GM21447 (cell line): Measurements from ENCODE around the gene RIMBP2.

Experiments
- ATAC-seq: cut with Tn5 transposase; IDR thresholded peaks from one replicate; pipeline ENCODE4 v1.9.1; 2021; ENCODE audit not compliant: unreplicated experiment

The RIMBP2 gene

DNA sequence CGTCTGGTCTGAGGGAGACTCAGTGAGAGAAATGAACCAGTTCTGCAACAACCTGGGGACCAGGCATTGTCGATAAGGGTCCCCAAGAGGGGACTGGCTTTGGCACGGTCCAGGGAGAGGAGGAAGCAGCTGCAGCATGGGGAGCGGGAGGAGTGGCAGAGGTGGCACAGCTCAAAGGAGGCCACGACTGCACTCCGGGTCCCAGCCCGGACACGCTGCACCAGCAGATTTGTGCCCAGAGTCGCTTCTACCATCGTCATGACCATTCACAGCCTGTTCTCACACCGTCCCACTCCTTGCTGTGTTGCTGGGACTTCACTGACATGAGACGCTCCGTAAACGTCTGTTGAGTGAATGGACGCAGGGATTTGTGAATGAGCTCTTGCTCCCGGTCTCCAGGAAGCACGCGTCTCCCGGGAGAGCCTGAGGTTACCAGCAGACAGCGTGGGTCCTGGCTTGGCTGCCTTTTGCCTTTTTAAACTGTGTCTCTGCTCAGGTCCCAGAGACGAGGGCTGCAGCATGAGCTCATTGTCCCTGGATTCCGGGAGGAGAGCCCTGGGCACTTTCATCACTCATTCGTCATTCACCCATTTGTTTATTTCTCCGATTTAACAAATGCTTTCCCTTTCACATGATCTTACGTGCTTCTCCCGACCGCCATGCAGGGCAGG lies 241.4 kb downstream of the RIMBP2 start:
- no peak for ATAC-seq

DNA sequence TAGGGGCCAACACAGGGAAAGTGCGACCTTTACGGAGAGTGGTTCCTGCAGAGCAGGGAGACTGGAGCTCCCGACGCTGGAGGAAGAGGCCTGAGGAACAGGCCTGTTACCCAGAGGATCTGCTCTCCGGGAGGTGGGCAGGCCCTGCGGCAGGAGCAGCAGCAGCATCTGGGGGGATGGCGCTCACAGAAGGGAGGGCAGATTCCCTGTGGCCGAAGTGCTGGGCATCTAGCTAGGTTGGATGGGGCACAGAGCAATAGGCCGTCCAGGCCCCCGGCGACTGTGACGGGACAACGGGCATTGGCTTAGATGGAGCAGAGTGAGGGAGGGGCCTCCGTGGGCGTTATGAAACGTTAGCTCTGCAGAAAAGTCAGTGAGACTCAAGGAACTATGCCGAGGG lies 242.8 kb downstream of the RIMBP2 start:
- ATAC-seq, result no peak

DNA sequence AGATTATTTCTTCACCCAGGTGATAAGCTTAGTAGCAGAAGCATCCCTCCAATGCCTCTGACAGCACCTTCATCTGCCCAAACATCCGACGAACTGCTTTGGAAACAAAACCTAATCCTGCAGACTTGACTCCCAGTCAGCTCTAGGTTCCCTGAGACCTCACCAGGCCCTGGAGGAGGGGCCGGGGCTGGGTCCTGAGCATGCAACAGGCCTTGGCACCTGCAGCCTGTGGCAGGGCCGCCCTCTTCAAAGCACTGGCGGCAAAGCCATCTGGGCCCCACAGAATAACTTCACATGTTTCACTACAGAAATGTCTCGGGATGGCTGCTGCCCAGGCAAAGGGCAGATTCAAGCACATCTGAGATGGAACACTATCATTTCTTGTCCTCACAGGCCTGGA lies 245.1 kb downstream of the RIMBP2 start:
- ATAC-seq, result no peak

DNA sequence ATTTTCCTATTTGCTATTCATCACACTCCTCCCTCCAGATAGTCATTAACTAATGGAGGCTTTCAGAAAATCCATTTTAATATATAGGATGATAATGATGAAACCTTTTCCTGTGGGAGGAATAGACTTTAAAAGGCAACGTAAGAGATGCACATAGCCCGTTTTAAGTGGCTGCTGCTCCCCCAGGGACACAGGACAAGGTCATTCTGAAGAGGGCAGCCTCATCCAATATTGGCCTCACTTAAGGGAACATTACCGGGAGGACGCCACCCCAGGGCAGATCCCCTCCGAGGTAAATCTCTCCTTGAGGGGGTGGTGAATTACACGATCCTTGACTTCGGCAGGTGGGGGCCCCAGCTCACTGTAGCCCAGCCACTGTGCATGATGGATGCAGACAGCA lies 246.5 kb downstream of the RIMBP2 start:
- ATAC-seq, result no peak

DNA sequence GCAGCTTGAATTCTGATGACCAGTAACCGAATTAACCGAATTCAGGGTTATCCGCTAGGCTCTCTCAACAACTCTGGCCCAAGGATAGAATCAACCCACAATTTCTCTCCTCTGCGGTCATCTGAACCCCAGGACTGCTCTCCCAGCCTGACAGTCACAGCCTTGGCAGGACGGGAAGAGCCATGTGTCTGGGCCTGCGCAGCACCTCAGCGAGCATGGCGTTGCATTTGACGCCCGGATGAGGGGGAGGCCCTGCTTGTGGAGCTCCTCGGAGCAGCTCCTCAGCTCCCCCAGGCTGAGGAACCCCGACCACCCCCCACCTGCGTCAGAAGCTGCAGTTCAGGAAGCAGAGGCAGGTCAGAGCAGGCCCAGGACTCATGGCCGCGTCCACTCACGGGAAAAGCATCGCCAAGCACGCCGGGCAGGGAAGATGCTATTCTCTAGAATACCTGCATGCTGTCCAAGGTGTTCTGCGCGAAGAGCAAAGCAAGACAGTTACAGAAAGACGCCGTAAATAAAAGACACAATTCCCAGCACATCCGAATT lies 247.3 kb downstream of the RIMBP2 start:
- ATAC-seq, result no peak

DNA sequence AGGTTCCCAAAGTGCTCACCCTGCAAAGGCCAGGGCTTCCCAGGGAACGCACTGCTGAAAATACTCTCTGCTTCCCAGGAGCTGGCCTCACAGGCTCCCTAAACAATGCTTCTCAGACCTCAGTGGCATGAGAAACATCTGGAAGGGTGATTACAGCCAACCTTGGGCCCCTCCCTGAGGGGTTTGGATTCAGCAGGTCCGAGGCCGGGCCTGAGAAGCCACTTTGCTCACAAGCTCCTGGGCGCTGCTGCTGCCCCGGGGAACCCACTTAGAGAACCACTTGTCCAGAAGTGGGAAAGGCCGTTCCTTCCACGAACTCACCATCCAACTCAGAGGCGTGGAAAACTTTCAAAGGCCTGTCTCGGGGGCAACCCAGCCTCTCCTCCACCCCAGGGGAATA lies 247.9 kb downstream of the RIMBP2 start:
- ATAC-seq, result no peak

DNA sequence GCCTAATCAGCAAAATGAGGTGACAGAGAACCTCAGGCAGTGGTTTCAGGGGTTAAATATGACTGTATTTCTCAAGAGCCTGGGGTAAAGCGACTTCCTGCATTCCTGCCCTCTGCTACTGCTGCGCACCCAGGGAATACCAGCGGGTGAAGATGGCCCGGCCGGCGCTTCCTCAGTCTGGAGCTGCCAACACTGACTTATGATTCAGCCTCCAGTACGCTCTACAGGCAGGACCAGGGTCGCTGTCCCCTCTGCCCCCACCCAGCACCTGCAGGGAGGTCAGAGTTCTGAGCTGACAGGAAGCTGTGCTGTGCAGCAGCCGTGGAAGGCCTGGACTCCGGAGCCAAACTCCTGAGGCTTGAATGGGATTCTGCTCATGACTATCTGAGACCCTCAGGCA lies 250.5 kb downstream of the RIMBP2 start:
- no peak for ATAC-seq

DNA sequence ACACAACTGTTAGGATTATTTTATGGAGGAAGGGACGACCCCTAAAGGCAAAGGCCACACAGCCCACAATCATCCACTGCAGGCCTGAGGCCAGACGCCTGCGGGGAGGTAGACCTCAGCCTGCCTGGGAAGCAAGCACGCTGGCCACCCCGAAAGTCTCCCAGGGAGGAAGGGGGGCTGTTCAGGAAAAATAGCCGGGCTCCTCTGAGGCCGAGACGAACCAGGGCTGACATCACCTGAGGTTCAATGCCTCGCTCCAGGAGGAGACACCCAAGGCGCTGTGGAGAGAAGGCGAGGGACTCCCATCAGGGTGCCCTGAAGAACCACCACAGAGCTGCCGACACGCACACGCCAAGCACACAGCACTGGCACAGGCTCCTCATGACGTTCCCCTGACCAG lies 251.1 kb downstream of the RIMBP2 start:
- no peak for ATAC-seq

DNA sequence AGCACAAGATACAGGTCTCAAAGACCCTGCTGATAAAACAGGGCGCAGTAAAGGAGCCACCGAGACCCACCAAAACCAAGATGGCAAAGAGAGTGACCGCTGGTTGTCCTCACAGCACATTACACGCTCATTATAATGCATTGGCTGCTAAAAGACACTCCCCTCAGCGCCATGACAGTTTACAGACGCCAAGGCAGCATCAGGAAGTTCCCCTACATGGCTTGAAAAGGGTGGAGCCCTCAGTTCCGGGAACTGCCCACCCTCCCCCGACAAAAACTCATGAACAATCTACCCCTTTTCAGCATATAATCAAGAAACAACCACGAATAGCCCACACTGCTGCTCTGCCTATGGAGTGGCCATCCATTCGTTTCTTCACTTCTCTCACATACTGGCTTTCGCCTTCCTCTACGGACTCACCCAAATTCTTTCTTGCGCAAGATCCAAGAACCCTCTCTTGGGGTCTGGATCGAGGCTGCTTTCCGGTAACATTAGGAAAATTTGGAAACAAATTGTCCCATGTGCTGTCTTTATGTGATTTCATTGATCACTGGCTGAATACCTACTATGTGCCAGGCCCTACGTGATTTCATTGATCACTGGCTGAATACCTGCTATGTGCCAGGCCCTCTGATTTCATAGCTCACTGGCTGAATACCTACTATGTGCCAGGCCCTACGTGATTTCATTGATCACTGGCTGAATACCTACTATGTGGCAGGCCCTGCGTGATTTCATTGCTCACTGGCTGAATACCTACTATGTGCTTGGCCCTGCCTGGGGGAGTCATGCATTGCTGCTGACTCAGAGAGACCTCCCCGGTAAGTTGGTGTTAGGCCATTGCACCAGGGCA lies 252.1 kb downstream of the RIMBP2 start:
- ATAC-seq, result no peak

DNA sequence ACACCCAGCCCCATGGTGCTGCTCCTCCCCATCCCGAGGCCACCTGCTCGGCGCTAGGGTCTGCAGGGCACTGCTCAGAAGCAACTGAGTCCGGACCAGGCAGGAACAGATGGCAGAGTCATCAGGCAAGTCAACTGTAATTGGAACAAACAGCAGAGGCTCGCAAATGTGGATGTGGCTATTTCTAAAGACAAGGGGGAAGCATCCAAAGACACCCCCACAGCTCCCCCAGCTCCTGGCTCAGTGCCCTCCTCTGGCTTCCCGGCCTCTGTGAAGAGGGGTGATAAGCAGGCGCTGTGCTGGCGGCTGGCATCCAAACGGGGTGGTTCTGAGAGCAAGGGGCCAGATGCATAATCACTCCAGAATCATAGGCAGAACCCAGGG lies 252.8 kb downstream of the RIMBP2 start:
- no peak for ATAC-seq

DNA sequence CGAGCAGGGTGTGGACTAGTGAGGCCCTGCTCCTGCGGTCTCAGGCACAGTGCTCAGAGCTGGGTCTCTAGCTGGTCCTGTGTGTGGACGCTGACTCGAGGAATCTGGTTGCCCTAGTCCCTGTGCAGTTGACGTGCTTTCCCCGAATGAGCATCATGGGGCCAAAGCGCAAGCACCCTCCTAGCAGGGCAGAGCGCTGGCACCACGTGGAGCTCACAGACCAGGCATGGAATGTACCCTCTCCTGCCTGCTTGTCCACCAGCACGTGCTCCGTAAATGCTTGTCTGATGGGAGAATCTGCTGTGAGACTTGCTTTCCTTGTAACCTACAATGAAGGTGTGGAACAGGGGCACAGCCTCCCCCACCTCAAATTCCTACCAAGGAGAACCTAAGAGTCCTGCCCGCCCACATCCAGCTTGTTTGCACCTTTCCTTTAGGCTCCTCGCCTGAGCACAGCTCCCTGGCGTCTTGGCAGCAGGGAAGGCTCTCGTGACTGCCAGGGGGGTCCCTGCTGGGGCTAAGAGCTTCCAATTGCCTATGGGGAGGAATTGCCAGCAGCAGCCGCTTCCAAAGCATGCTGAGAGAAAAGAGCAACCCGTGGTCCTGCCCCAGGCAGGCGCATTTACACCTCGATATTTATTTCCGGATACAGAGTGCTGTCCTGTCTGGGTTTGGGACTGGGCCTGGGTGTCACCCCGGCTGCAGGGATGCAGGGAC lies 253.4 kb downstream of the RIMBP2 start:
- no peak for ATAC-seq

DNA sequence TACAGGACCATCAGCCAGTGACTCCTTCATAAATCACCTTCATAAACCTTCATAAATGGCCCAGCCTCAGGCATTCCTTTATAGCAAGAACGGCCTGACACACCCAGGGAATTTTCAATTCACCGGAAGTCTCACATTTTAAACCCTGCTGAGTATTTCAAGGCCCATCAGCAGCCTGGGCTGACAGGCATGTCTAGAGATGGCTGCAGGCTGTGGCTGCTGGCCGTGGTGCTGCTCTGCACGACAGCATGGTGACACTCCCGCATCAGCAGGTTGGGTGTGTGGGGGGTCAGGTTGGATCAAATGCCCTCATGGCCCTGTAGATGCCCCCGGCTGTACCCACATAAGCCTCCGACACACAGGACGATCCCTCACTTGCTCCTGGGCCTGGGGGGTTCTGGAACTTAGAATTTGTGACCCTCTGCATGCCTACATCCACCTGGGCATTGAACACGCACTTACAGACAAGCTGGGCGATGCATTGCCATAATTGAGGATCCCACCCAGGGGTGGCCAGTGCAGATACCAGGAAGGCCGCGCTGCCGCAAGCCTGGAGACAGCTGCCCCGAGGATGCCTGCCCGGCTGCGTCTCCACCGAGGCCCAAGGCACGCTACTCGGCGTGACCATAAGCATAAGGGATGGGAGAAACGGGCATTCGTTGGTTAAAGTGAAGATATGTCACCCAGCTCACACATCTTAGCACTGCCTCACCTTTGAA lies 254.1 kb downstream of the RIMBP2 start:
- no peak for ATAC-seq

DNA sequence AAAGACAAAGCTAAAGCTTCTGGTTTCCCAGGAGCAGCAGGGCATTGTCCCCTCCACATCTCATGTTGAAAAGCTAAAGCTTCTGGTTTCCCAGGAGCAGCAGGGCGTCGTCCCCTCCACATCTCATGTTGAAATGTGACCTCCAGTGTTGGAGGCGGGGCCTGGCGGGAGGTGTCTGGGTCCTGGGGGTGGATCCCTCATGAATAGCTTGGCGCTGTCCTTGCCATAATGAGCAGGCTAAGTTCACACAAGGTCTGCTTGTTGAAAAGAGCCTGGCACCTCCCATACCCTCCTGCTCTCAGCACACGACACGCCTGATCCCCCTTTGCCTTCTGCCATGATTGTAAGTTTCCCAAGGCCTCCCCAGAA lies 254.7 kb downstream of the RIMBP2 start:
- no peak for ATAC-seq

DNA sequence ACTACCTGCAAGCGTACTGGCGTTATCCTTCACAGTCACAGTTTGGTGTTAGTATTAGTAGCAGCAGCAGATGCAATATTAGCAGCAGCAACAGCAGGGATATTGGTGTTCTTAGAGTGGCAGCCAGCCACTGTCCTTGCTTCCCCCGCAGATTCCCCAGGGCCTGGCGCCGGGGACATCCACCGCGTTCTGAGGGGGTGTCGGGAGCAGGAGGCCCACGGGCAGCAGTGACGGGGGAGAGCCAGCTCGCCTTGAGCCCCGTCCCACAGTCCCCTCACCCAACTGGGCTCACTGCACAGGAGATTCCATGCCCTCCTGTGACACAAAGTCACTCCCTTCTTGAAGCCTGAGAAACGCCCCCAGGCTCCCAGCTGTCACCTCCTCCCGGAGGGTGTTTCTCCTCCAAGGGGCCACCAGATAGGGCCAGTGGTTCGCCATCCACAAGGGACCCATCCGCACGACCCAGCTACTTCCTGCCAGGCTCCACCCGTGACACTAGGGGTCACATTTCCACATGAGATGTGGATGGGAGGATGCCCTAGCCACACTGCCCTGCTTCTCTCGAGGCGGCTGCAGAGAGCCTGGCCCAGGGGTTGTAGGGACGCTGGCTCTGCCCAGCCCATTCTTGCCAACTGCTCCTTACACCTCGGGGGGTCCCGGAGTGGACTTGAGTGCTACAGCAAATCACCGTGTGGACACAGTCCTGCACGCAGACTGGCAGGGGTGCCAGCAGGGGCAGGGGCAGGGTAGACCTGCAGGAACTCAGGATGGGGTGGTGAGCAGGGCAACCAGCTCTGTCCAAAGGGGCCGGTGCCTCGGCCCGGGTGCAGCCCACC lies 255.3 kb downstream of the RIMBP2 start:
- no peak for ATAC-seq

DNA sequence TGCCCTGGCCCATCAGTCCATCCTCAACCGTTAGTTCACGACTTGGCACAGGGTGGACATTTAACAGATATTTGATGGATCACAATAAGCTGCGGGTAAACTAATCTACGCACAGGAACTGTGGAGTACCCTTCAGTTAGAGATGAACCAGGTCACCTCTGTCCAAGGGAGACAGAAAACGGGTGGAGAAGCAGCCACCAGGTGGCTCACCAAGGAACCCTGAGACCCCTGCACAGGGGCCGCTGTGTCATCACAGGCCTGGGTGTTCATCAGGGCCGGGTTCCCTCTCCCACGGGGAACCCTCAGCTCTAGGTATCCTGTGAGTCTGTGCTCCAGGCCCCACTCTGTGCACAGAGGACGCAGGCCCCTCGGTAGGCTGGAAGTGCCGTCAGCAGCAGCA lies 256.2 kb downstream of the RIMBP2 start:
- no peak for ATAC-seq

DNA sequence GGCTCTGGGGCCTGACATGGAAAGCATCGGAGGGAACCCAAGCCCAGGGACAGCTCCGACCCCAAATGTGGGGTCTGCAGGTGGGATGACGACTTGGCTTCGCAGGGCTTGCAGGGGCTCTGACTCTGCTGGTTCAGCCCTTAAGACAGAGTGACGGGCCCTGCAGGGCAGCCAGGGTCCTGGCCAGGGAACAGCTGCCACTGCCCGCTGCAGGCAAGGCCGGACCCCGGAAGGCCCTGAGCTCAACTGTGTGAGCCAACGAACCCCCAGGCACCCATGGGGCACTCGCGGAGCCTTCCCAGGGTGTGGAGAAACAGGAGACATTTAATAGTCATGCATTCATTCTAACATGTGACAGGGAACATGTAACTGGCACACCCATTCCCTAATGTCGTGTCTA lies 257.8 kb downstream of the RIMBP2 start:
- no peak for ATAC-seq

DNA sequence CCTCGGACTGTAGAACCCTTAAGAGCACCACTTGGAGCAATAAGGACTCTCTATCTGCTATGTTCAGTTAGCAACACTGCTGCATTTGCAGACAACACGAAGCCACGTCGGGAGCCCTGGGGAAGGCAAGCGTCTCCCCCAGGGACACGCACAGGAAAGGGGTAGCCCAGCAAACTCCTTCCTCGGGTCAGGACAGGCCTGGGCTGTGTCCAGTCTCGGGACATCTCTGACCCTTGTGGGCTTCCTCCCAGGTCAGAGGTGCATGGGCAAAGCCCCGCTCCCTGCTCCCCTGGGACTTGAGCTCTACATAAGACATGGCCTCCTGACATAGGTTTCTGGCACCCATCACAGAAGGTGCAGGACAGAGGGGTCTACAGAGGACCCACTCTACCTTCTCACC lies 258.9 kb downstream of the RIMBP2 start:
- no peak for ATAC-seq

DNA sequence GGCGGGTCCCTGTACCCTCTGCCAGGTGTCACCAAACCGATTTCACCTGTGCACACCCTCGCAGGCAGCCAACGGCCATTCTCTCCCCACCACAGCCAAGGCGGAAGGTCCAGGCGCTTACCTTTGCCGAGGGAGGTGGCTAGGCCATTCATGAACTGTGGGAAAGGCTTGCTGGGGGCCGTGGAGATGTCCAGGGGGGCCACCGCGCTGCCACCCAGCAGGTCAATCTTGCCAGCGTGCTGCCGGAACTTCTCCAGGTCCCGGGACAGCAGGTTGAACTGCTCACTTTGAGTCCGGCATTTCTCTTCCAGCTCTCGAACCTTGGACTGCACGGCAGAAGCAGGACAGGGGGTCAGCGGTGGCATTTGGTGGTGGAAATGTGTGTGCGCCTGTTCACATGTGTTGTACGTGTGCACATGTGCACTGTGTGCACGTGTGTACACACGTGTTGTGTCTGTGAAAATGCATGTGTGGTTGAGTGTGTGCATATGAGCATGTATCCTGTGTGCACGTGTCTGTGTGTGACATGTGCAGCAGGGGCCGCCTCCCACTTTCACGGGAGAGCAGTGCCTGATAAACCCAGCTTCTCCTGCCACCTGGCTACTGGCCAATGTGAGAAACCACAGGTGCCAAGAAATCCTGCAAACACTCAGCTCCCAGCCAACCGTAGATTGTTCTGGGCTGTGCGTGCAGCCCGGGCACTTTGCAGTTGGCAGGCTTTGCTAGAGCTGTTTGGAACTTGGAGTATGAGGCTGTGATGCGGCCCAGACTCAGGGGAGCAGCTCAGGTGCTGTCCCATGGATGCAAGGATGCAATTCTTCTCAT lies 259.5 kb downstream of the RIMBP2 start:
- ATAC-seq, result no peak

DNA sequence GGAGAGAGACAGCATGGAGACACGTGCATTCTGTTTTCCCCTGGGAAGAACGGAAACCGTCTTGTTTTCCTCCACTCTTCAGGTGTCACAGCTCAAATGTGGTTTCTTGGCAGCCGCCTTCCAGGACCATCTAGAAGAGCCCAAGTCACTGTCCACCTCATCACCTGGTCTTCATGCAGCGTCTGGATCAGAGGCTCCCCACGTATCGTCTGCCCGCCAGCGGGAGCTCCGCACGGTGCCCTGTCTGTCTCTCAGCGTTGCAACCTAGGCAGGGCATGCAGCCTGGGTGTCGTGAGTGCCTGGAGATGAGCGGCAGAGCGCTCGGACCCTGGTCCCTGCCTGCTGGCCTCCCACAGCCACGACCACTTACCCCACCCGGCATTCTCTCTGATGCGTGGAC lies 260.9 kb downstream of the RIMBP2 start:
- ATAC-seq, result no peak
